CD4-positive, alpha-beta T cell treated with Interleukin-10 for 1 hour (primary cell): ENCODE data around the gene POLR2H.

ENCODE experiments used
- DNase-seq: peaks from one replicate; pipeline ENCODE4 v3.0.0-alpha.2; 2020

The POLR2H gene

GRCh38 chr3:184361532-184361931 is at the start of gene POLR2H, which contains the start of gene CLCN2:
Gene POLR2H (plus strand): TSS chr3:184361710. CDS start chr3:184363493, 1,783 bp downstream.
Gene CLCN2 (minus strand): TSS chr3:184361605. CDS start chr3:184361479, 126 bp downstream.
- peak; percentile 44 for DNase-seq

- DNase-seq: peak; percentile 94
Measured at GRCh38 chr3:184314363-184314699, 47.2 kb upstream of the POLR2H start, which contains the start of gene EIF4G1. Gene EIF4G1 (plus strand): TSS chr3:184314606. CDS start chr3:184315797, 1,191 bp downstream.

- DNase-seq: peak; percentile 83
Measured at GRCh38 chr3:184314700-184315542, 46.6 kb upstream of the POLR2H start.

GRCh38 chr3:184315543-184315867 is 46.0 kb upstream of the POLR2H start:
- DNase-seq: no peak

- peak; percentile 38 for DNase-seq
Measured at GRCh38 chr3:184315871-184316661, 45.4 kb upstream of the POLR2H start.

GRCh38 chr3:184316792-184317191 is 44.7 kb upstream of the POLR2H start:
- no peak for DNase-seq

- DNase-seq: no peak
Measured at GRCh38 chr3:184317201-184317600, 44.3 kb upstream of the POLR2H start.

GRCh38 chr3:184320104-184320445 is 41.4 kb upstream of the POLR2H start:
- peak; percentile 33 for DNase-seq

- no peak for DNase-seq
Measured at GRCh38 chr3:184321666-184322065, 39.8 kb upstream of the POLR2H start.

GRCh38 chr3:184322731-184323487 is 38.6 kb upstream of the POLR2H start:
- DNase-seq: no peak

GRCh38 chr3:184323696-184324095 is 37.8 kb upstream of the POLR2H start:
- DNase-seq: no peak

GRCh38 chr3:184325269-184325668 is 36.2 kb upstream of the POLR2H start:
- DNase-seq: no peak

- DNase-seq: no peak
Measured at GRCh38 chr3:184325715-184326369, 35.7 kb upstream of the POLR2H start.

- DNase-seq: no peak
Measured at GRCh38 chr3:184327171-184327570, 34.3 kb upstream of the POLR2H start.

- no peak for DNase-seq
Measured at GRCh38 chr3:184328516-184328915, 33.0 kb upstream of the POLR2H start.

- no peak for DNase-seq
Measured at GRCh38 chr3:184332370-184333090, 29.0 kb upstream of the POLR2H start.

GRCh38 chr3:184333190-184333589 is 28.3 kb upstream of the POLR2H start:
- DNase-seq: no peak

GRCh38 chr3:184333700-184334099 is 27.8 kb upstream of the POLR2H start:
- DNase-seq: no peak

GRCh38 chr3:184334470-184335158 is 26.9 kb upstream of the POLR2H start:
- peak; percentile 44 for DNase-seq

GRCh38 chr3:184335291-184335660 is 26.2 kb upstream of the POLR2H start:
- DNase-seq: no peak
